H1 (cell line): ENCODE results near the gene MAP1B. TPM values are rescaled to one million over a fixed set of nuclear protein-coding genes. Genes with fewer than 3 reads are reported as not detected.

Experiments
- CTCF ChIA-PET: fragments of 300-600 bp; sonication (Branson Sonifier 250); formaldehyde crosslinking; loops from one replicate; lab custom pipeline; 2021; ENCODE audit not compliant: partially characterized antibody; lab: Charles Lee
- POLR2A ChIA-PET: fragments of 300-600 bp; sonication (Branson Sonifier 250); formaldehyde crosslinking; loops from one replicate; lab custom pipeline; 2021; ENCODE audit warnings: inconsistent platforms; ENCODE audit not compliant: partially characterized antibody; lab: Charles Lee
- DNase-seq, 2 experiments: peaks; one replicate each; pipeline versions ENCODE4 v3.0.0 to v3.0.0-alpha.2; 2010 to 2022; ENCODE audit warnings: low spot score in 2 of 2, low read depth in 1 of 2, mixed read lengths in 1 of 2
- FAIRE-seq: peaks from 2 replicates; lab custom pipeline; 2011; peaks lifted over from hg19 to GRCh38; lab: Jason Lieb, UNC
- H2AFZ ChIP-seq: 2 replicates; pipeline ENCODE4 v1.8.1; 2012; ENCODE audit warnings: low read length, inconsistent platforms
- H2AK5ac ChIP-seq: 2 replicates; pipeline ENCODE4 v1.6.1; 2013; ENCODE audit warnings: low read depth, low read length
- H2BK120ac ChIP-seq: replicated peaks from 2 replicates; pipeline ENCODE3; 2013; ENCODE audit warnings: low read depth, low read length, inconsistent platforms
- H2BK12ac ChIP-seq: 2 replicates; pipeline ENCODE4 v1.6.1; 2013; ENCODE audit warnings: low read depth, low read length
- H2BK15ac ChIP-seq: 2 replicates; pipeline ENCODE4 v1.6.1; 2013; ENCODE audit warnings: low read length
- H2BK20ac ChIP-seq: 2 replicates; pipeline ENCODE4 v1.6.1; 2013; ENCODE audit warnings: low read length
- H2BK5ac ChIP-seq: 2 replicates; pipeline ENCODE4 v1.6.1; 2013; ENCODE audit warnings: low read depth, low read length
- H3K14ac ChIP-seq: 2 replicates; pipeline ENCODE4 v1.6.1; 2013; ENCODE audit warnings: inconsistent platforms; ENCODE audit not compliant: insufficient read length
- H3K18ac ChIP-seq: 2 replicates; pipeline ENCODE4 v1.6.1; 2013; ENCODE audit warnings: low read length; ENCODE audit errors: extremely low read depth
- H3K23ac ChIP-seq: 2 replicates; pipeline ENCODE4 v1.6.1; 2013; ENCODE audit warnings: inconsistent platforms; ENCODE audit not compliant: insufficient read length
- H3K23me2 ChIP-seq: 2 replicates; pipeline ENCODE4 v1.6.1; 2013; ENCODE audit warnings: low read depth, low read length
- H3K27ac ChIP-seq: 2 replicates; pipeline ENCODE4 v1.6.1; 2011; ENCODE audit warnings: low read depth, low read length, inconsistent platforms
- H3K27me3 ChIP-seq, 4 experiments: replicated peaks in 1 of 4; 1 replicate in 1 of 4; 2 replicates in 3 of 4; pipeline versions ENCODE4 v1.6.1 to v1.8.1; 2011 to 2013; ENCODE audit warnings: low read length in 3 of 4, mild to moderate bottlenecking in 3 of 4, inconsistent platforms in 2 of 4, mixed read lengths in 2 of 4, moderate library complexity in 1 of 4; ENCODE audit not compliant: control insufficient read depth in 3 of 4, insufficient read depth in 3 of 4; ENCODE audit errors: extremely low read depth in 1 of 4
- H3K36me3 ChIP-seq, 4 experiments: 2 replicates each; pipeline versions ENCODE4 v1.6.1 to v1.8.1; 2011 to 2013; ENCODE audit warnings: mild to moderate bottlenecking in 4 of 4, low read length in 3 of 4, moderate library complexity in 2 of 4, control low read depth in 1 of 4, inconsistent platforms in 1 of 4; ENCODE audit not compliant: insufficient read depth in 4 of 4, control insufficient read depth in 2 of 4
- H3K4ac ChIP-seq: replicated peaks from 2 replicates; pipeline ENCODE3; 2013; ENCODE audit warnings: low read length, low read depth, mixed read lengths, inconsistent platforms; ENCODE audit not compliant: insufficient read length
- H3K4me1 ChIP-seq, 4 experiments: replicated peaks in 1 of 4; 1 replicate in 1 of 4; 2 replicates in 3 of 4; pipeline versions ENCODE4 v1.6.1 to v1.8.1; 2011 to 2013; ENCODE audit warnings: low read length in 3 of 4, inconsistent platforms in 2 of 4, mixed read lengths in 1 of 4; ENCODE audit not compliant: insufficient read depth in 4 of 4, control insufficient read depth in 3 of 4
- H3K4me2 ChIP-seq, 2 experiments: 2 replicates each; pipeline versions ENCODE4 v1.6.1 to v1.8.1; 2011 to 2013; ENCODE audit warnings: low read depth in 2 of 2, low read length in 2 of 2, control low read depth in 1 of 2, inconsistent platforms in 1 of 2, mild to moderate bottlenecking in 1 of 2; ENCODE audit not compliant: insufficient read depth in 1 of 2
- H3K4me3 ChIP-seq, 4 experiments: fragments of 200-600, 300-600 bp in 1 of 4; sonication (generic), shearing (Covaris generic), sonication (Bioruptor Twin) in 1 of 4; 2 replicates each; pipeline versions ENCODE4 v1.5.1 to v1.8.1; 2011 to 2016; ENCODE audit warnings: low read length in 4 of 4, low read depth in 3 of 4, control low read depth in 2 of 4, inconsistent platforms in 2 of 4, mild to moderate bottlenecking in 2 of 4, mixed read lengths in 1 of 4, moderate library complexity in 1 of 4; ENCODE audit not compliant: insufficient read depth in 2 of 4; ENCODE audit errors: extremely low read depth in 1 of 4
- H3K56ac ChIP-seq: replicated peaks from 2 replicates; pipeline ENCODE3; 2013; ENCODE audit warnings: low read depth, mild to moderate bottlenecking, mixed read lengths, low read length, inconsistent platforms; ENCODE audit not compliant: insufficient read length
- H3K79me1 ChIP-seq: 2 replicates; pipeline ENCODE4 v1.6.1; 2013; ENCODE audit warnings: low read depth, low read length, control low read depth
- H3K79me2 ChIP-seq, 2 experiments: 2 replicates each; pipeline versions ENCODE4 v1.6.1 to v1.8.1; 2012 to 2013; ENCODE audit warnings: low read length in 2 of 2, mild to moderate bottlenecking in 2 of 2, inconsistent platforms in 1 of 2; ENCODE audit not compliant: insufficient read depth in 2 of 2, control insufficient read depth in 1 of 2
- H3K9ac ChIP-seq, 4 experiments: replicated peaks in 1 of 4; 1 replicate in 1 of 4; 2 replicates in 3 of 4; pipeline versions ENCODE4 v1.6.1 to v1.8.1; 2011 to 2013; ENCODE audit warnings: low read depth in 3 of 4, low read length in 3 of 4, control low read depth in 2 of 4, mild to moderate bottlenecking in 2 of 4, moderate library complexity in 2 of 4, inconsistent platforms in 1 of 4; ENCODE audit errors: extremely low read depth in 1 of 4
- H3K9me3 ChIP-seq, 2 experiments: 2 replicates each; pipeline versions ENCODE4 v1.6.1 to v1.8.1; 2012 to 2013; ENCODE audit warnings: mild to moderate bottlenecking in 2 of 2, moderate library complexity in 2 of 2, control low read depth in 1 of 2, inconsistent platforms in 1 of 2, low read depth in 1 of 2, low read length in 1 of 2, mixed read lengths in 1 of 2; ENCODE audit not compliant: insufficient read depth in 2 of 2
- H4K20me1 ChIP-seq, 2 experiments: replicated peaks in 1 of 2; 2 replicates each; pipeline versions ENCODE3 to v1.8.1; 2011 to 2013; ENCODE audit warnings: inconsistent platforms in 2 of 2, low read length in 2 of 2, mild to moderate bottlenecking in 1 of 2; ENCODE audit not compliant: insufficient read depth in 2 of 2, control insufficient read depth in 1 of 2
- H4K5ac ChIP-seq: 2 replicates; pipeline ENCODE4 v1.6.1; 2013; ENCODE audit warnings: low read length, low read depth, mixed read lengths, inconsistent platforms; ENCODE audit not compliant: insufficient read length
- H4K8ac ChIP-seq: 2 replicates; pipeline ENCODE4 v1.8.0; 2013; ENCODE audit warnings: mild to moderate bottlenecking, moderate library complexity, low read length, inconsistent platforms; ENCODE audit not compliant: insufficient read depth; ENCODE audit errors: extremely low read depth
- H4K91ac ChIP-seq: replicated peaks from 2 replicates; pipeline ENCODE3; 2013; ENCODE audit warnings: low read length, mixed read lengths, inconsistent platforms; ENCODE audit not compliant: insufficient read length
- BCL11A ChIP-seq, 2 experiments: IDR thresholded peaks; one replicate each; pipeline ENCODE4 v1.6.1; 2011; ENCODE audit warnings: low read depth in 2 of 2, low read length in 2 of 2, mild to moderate bottlenecking in 2 of 2
- CBX8 ChIP-seq: fragments of 300-800, 300-1000 bp; sonication (generic); IDR thresholded peaks from 2 replicates; pipeline ENCODE4 v1.7.1; 2016; ENCODE audit warnings: low read depth, low read length, borderline replicate concordance
- HDAC6 ChIP-seq: IDR thresholded peaks from one replicate; pipeline ENCODE4 v1.7.1; 2012; ENCODE audit warnings: low read depth, mild to moderate bottlenecking, inconsistent platforms, low read length, moderate library complexity
- RAD21 ChIP-seq, 2 experiments: IDR thresholded peaks in 1 of 2; conservative IDR thresholded peaks in 1 of 2; 2 replicates each; pipeline ENCODE4 v1.6.1; 2011; ENCODE audit warnings: low read depth in 2 of 2, low read length in 2 of 2, improper control_type of control experiment in 1 of 2, inconsistent platforms in 1 of 2, mild to moderate bottlenecking in 1 of 2, moderate library complexity in 1 of 2
- SIN3A ChIP-seq, 2 experiments: IDR thresholded peaks in 1 of 2; conservative IDR thresholded peaks in 1 of 2; 2 replicates each; pipeline ENCODE4 v1.6.1; 2011 to 2012; ENCODE audit warnings: low read length in 2 of 2, improper control_type of control experiment in 1 of 2, low read depth in 1 of 2, mild to moderate bottlenecking in 1 of 2
- SP4 ChIP-seq: IDR thresholded peaks from 2 replicates; pipeline ENCODE4 v1.6.1; 2012; ENCODE audit warnings: low read length, inconsistent platforms
- TCF12 ChIP-seq: IDR thresholded peaks from 2 replicates; pipeline ENCODE4 v1.6.1; 2011; ENCODE audit warnings: low read depth, mild to moderate bottlenecking, low read length
- WGBS, 2 experiments: shearing (Covaris generic) in 1 of 2; methylation state at CpG; one replicate each; pipeline versions ENCODE4 v1.1.6 to v1.1.7; 2013 to 2015; ENCODE audit warnings: low lambda C conversion rate in 2 of 2, mixed read lengths in 2 of 2, inconsistent platforms in 1 of 2, low coverage in 1 of 2, missing lambda C conversion rate in 1 of 2; ENCODE audit not compliant: insufficient replicate concordance in 2 of 2, insufficient coverage in 1 of 2, insufficient read length in 1 of 2; ENCODE audit errors: extremely low coverage in 1 of 2, missing lambda C conversion rate in 1 of 2; 5-methylcytosine and 5-hydroxymethylcytosine counted together
- polyA plus RNA-seq, 7 experiments: library from polyadenylated mRNA; depleted of rRNA in 3 of 7; stranded (reverse) in 5 of 7; unstranded in 2 of 7; fragments of >200 nt in 5 of 7; fragments of 200-250 nt in 2 of 7; gene quantifications; 1 replicate in 5 of 7; 2 replicates in 1 of 7; 4 replicates in 1 of 7; pipeline versions ENCODE4 v1.2.1 to v1.2.3, GENCODE V29; 2011 to 2013; ENCODE audit warnings: missing spikeins in 2 of 7, mixed read lengths in 2 of 7
- total RNA-seq: library from RNA; stranded (reverse); fragmentation: NEBNext Ultra II Directional; extraction: Animal tissue kit (Norgen Biotek cat#: 25700); gene quantifications from 2 replicates; pipeline ENCODE4 v1.2.1, GENCODE V29; 2021

MAP1B gene
- total and polyA plus RNA-seq, 2 of the 8 experiments (the other 6 are each of a cell fraction or from before 2014, with no cell fraction given) = 24.5 to 120 TPM

DNA sequence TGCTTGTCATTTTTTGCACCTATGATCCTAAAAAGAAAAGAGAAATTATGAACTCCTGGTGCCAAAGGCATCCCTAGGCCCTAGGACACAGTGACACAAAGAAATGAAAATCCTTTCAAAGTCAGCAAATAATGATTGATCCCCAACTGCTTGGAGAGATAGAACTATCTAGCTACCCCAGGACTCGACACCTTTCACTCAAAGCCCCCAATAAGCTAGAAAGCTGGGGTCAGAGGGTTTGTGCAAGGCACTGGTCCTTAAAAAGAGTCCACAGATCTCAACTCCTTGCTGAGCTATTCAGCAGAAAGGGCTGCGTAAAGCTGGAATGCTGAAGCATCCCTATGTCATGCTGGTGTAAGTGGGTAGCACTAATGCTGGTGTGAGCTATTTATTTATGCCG lies 31.8 kb upstream of the MAP1B start:
- H4K8ac ChIP-seq = no peak overlapping the region
- no peak overlapping the region for H3K14ac ChIP-seq
- H2BK12ac ChIP-seq = no peak overlapping the region
- H3K18ac ChIP-seq = no peak overlapping the region
- H4K20me1 ChIP-seq = no peaks in the 10 kb centered on the region
- H3K27me3 ChIP-seq = no peaks in the 10 kb centered on the region
- no peaks in the 10 kb centered on the region for H3K79me2 ChIP-seq
- H3K9ac ChIP-seq = no peak overlapping the region
- H2BK15ac ChIP-seq = no peak overlapping the region
- FAIRE-seq (no peak), DNase-seq (no peak)
- H2AFZ ChIP-seq = no peak overlapping the region
- 89% methylated on average over 3 of the region's 3 CpGs; no CpG with 5 or more reads in 1 of the 2 experiments for WGBS, 2 experiments
- H3K4ac ChIP-seq = no peak overlapping the region
- no peaks in the 10 kb centered on the region for H3K9me3 ChIP-seq
- H3K56ac ChIP-seq = no peak overlapping the region
- H3K79me1 ChIP-seq = no peaks in the 10 kb centered on the region
- H3K36me3 ChIP-seq = no peaks in the 10 kb centered on the region
- H3K4me3 ChIP-seq = no peak overlapping the region
- H4K5ac ChIP-seq = no peak overlapping the region
- ChIA-PET POLR2A (interaction anchor here (1.9 to 2.2 kb wide), 2 partner anchors 9 to 32 kb away, joined by 4 to 8 read pairs; partner anchors contain the start of gene MAP1B), CTCF (interaction anchor here (0.7 to 2.4 kb wide), 5 partner anchors 8 to 57 kb away, joined by 3 to 6 read pairs (median 4); no protein-coding TSS in a partner anchor)
- H2BK5ac ChIP-seq = no peak overlapping the region
- H2AK5ac ChIP-seq = no peak overlapping the region
- H3K23ac ChIP-seq = no peak overlapping the region
- H4K91ac ChIP-seq = no peak overlapping the region
- H2BK120ac ChIP-seq = no peak overlapping the region
- H3K4me2 ChIP-seq = no peak overlapping the region
- peaks cover 0 to 3% (median 2%) of the 10 kb centered on the region in 4 experiments; a peak in 3 of 7 replicates for H3K4me1 ChIP-seq
- 0 out of 2 replicates have a peak overlapping the region, but pooled peaks have one; percentile 13 for H2BK20ac ChIP-seq
- no peak overlapping the region for H3K27ac ChIP-seq
- no peaks in the 10 kb centered on the region for H3K23me2 ChIP-seq
- TF ChIP-seq RAD21 (IDR thresholded peaks at IDR 0.05 in 1 of 2, conservative IDR thresholded peaks at IDR 0.05 in 1 of 2; ENCODE audit: low read depth in 2 of 2, low read length in 2 of 2) (no peak), HDAC6 (no peak), SIN3A (conservative IDR thresholded peaks at IDR 0.05 in 1 of 2, IDR thresholded peaks at IDR 0.05 in 1 of 2; ENCODE audit: low read depth in 1 of 2, low read length in 2 of 2) (no peak), CBX8 (no peak), SP4 (no peak), TCF12 (no peak), BCL11A (IDR thresholded peaks at IDR 0.05; ENCODE audit: low read depth in 2 of 2, low read length in 2 of 2) (no peak)
